H1 (cell line): ENCODE measurements around the gene SGCG. TPM values are rescaled to one million over a fixed set of nuclear protein-coding genes. Genes with fewer than 3 reads are reported as not detected.

Experiments
- CTCF ChIA-PET: fragments of 300-600 bp; sonication (Branson Sonifier 250); formaldehyde crosslinking; loops from one replicate; lab custom pipeline; 2021; ENCODE audit not compliant: partially characterized antibody; lab: Charles Lee
- POLR2A ChIA-PET: fragments of 300-600 bp; sonication (Branson Sonifier 250); formaldehyde crosslinking; loops from one replicate; lab custom pipeline; 2021; ENCODE audit warnings: inconsistent platforms; ENCODE audit not compliant: partially characterized antibody; lab: Charles Lee
- DNase-seq, 2 experiments: peaks; one replicate each; pipeline versions ENCODE4 v3.0.0 to v3.0.0-alpha.2; 2010 to 2022; ENCODE audit warnings: low spot score in 2 of 2, low read depth in 1 of 2, mixed read lengths in 1 of 2
- FAIRE-seq: peaks from 2 replicates; lab custom pipeline; 2011; peaks lifted over from hg19 to GRCh38; lab: Jason Lieb, UNC
- H2AFZ ChIP-seq: 2 replicates; pipeline ENCODE4 v1.8.1; 2012; ENCODE audit warnings: low read length, inconsistent platforms
- H2AK5ac ChIP-seq: 2 replicates; pipeline ENCODE4 v1.6.1; 2013; ENCODE audit warnings: low read depth, low read length
- H2BK120ac ChIP-seq: replicated peaks from 2 replicates; pipeline ENCODE3; 2013; ENCODE audit warnings: low read depth, low read length, inconsistent platforms
- H2BK12ac ChIP-seq: 2 replicates; pipeline ENCODE4 v1.6.1; 2013; ENCODE audit warnings: low read depth, low read length
- H2BK15ac ChIP-seq: 2 replicates; pipeline ENCODE4 v1.6.1; 2013; ENCODE audit warnings: low read length
- H2BK20ac ChIP-seq: 2 replicates; pipeline ENCODE4 v1.6.1; 2013; ENCODE audit warnings: low read length
- H2BK5ac ChIP-seq: 2 replicates; pipeline ENCODE4 v1.6.1; 2013; ENCODE audit warnings: low read depth, low read length
- H3K14ac ChIP-seq: 2 replicates; pipeline ENCODE4 v1.6.1; 2013; ENCODE audit warnings: inconsistent platforms; ENCODE audit not compliant: insufficient read length
- H3K18ac ChIP-seq: 2 replicates; pipeline ENCODE4 v1.6.1; 2013; ENCODE audit warnings: low read length; ENCODE audit errors: extremely low read depth
- H3K23ac ChIP-seq: 2 replicates; pipeline ENCODE4 v1.6.1; 2013; ENCODE audit warnings: inconsistent platforms; ENCODE audit not compliant: insufficient read length
- H3K23me2 ChIP-seq: 2 replicates; pipeline ENCODE4 v1.6.1; 2013; ENCODE audit warnings: low read depth, low read length
- H3K27ac ChIP-seq: 2 replicates; pipeline ENCODE4 v1.6.1; 2011; ENCODE audit warnings: low read depth, low read length, inconsistent platforms
- H3K27me3 ChIP-seq, 4 experiments: replicated peaks in 1 of 4; 1 replicate in 1 of 4; 2 replicates in 3 of 4; pipeline versions ENCODE4 v1.6.1 to v1.8.1; 2011 to 2013; ENCODE audit warnings: low read length in 3 of 4, mild to moderate bottlenecking in 3 of 4, inconsistent platforms in 2 of 4, mixed read lengths in 2 of 4, moderate library complexity in 1 of 4; ENCODE audit not compliant: control insufficient read depth in 3 of 4, insufficient read depth in 3 of 4; ENCODE audit errors: extremely low read depth in 1 of 4
- H3K36me3 ChIP-seq, 4 experiments: 2 replicates each; pipeline versions ENCODE4 v1.6.1 to v1.8.1; 2011 to 2013; ENCODE audit warnings: mild to moderate bottlenecking in 4 of 4, low read length in 3 of 4, moderate library complexity in 2 of 4, control low read depth in 1 of 4, inconsistent platforms in 1 of 4; ENCODE audit not compliant: insufficient read depth in 4 of 4, control insufficient read depth in 2 of 4
- H3K4ac ChIP-seq: replicated peaks from 2 replicates; pipeline ENCODE3; 2013; ENCODE audit warnings: low read length, low read depth, mixed read lengths, inconsistent platforms; ENCODE audit not compliant: insufficient read length
- H3K4me1 ChIP-seq, 4 experiments: replicated peaks in 1 of 4; 1 replicate in 1 of 4; 2 replicates in 3 of 4; pipeline versions ENCODE4 v1.6.1 to v1.8.1; 2011 to 2013; ENCODE audit warnings: low read length in 3 of 4, inconsistent platforms in 2 of 4, mixed read lengths in 1 of 4; ENCODE audit not compliant: insufficient read depth in 4 of 4, control insufficient read depth in 3 of 4
- H3K4me2 ChIP-seq, 2 experiments: 2 replicates each; pipeline versions ENCODE4 v1.6.1 to v1.8.1; 2011 to 2013; ENCODE audit warnings: low read depth in 2 of 2, low read length in 2 of 2, control low read depth in 1 of 2, inconsistent platforms in 1 of 2, mild to moderate bottlenecking in 1 of 2; ENCODE audit not compliant: insufficient read depth in 1 of 2
- H3K4me3 ChIP-seq, 4 experiments: fragments of 200-600, 300-600 bp in 1 of 4; sonication (generic), shearing (Covaris generic), sonication (Bioruptor Twin) in 1 of 4; 2 replicates each; pipeline versions ENCODE4 v1.5.1 to v1.8.1; 2011 to 2016; ENCODE audit warnings: low read length in 4 of 4, low read depth in 3 of 4, control low read depth in 2 of 4, inconsistent platforms in 2 of 4, mild to moderate bottlenecking in 2 of 4, mixed read lengths in 1 of 4, moderate library complexity in 1 of 4; ENCODE audit not compliant: insufficient read depth in 2 of 4; ENCODE audit errors: extremely low read depth in 1 of 4
- H3K56ac ChIP-seq: replicated peaks from 2 replicates; pipeline ENCODE3; 2013; ENCODE audit warnings: low read depth, mild to moderate bottlenecking, mixed read lengths, low read length, inconsistent platforms; ENCODE audit not compliant: insufficient read length
- H3K79me1 ChIP-seq: 2 replicates; pipeline ENCODE4 v1.6.1; 2013; ENCODE audit warnings: low read depth, low read length, control low read depth
- H3K79me2 ChIP-seq, 2 experiments: 2 replicates each; pipeline versions ENCODE4 v1.6.1 to v1.8.1; 2012 to 2013; ENCODE audit warnings: low read length in 2 of 2, mild to moderate bottlenecking in 2 of 2, inconsistent platforms in 1 of 2; ENCODE audit not compliant: insufficient read depth in 2 of 2, control insufficient read depth in 1 of 2
- H3K9ac ChIP-seq, 4 experiments: replicated peaks in 1 of 4; 1 replicate in 1 of 4; 2 replicates in 3 of 4; pipeline versions ENCODE4 v1.6.1 to v1.8.1; 2011 to 2013; ENCODE audit warnings: low read depth in 3 of 4, low read length in 3 of 4, control low read depth in 2 of 4, mild to moderate bottlenecking in 2 of 4, moderate library complexity in 2 of 4, inconsistent platforms in 1 of 4; ENCODE audit errors: extremely low read depth in 1 of 4
- H3K9me3 ChIP-seq, 2 experiments: 2 replicates each; pipeline versions ENCODE4 v1.6.1 to v1.8.1; 2012 to 2013; ENCODE audit warnings: mild to moderate bottlenecking in 2 of 2, moderate library complexity in 2 of 2, control low read depth in 1 of 2, inconsistent platforms in 1 of 2, low read depth in 1 of 2, low read length in 1 of 2, mixed read lengths in 1 of 2; ENCODE audit not compliant: insufficient read depth in 2 of 2
- H4K20me1 ChIP-seq, 2 experiments: replicated peaks in 1 of 2; 2 replicates each; pipeline versions ENCODE3 to v1.8.1; 2011 to 2013; ENCODE audit warnings: inconsistent platforms in 2 of 2, low read length in 2 of 2, mild to moderate bottlenecking in 1 of 2; ENCODE audit not compliant: insufficient read depth in 2 of 2, control insufficient read depth in 1 of 2
- H4K5ac ChIP-seq: 2 replicates; pipeline ENCODE4 v1.6.1; 2013; ENCODE audit warnings: low read length, low read depth, mixed read lengths, inconsistent platforms; ENCODE audit not compliant: insufficient read length
- H4K8ac ChIP-seq: 2 replicates; pipeline ENCODE4 v1.8.0; 2013; ENCODE audit warnings: mild to moderate bottlenecking, moderate library complexity, low read length, inconsistent platforms; ENCODE audit not compliant: insufficient read depth; ENCODE audit errors: extremely low read depth
- H4K91ac ChIP-seq: replicated peaks from 2 replicates; pipeline ENCODE3; 2013; ENCODE audit warnings: low read length, mixed read lengths, inconsistent platforms; ENCODE audit not compliant: insufficient read length
- CEBPB ChIP-seq: IDR thresholded peaks from 2 replicates; pipeline ENCODE4 v1.6.1; 2012; ENCODE audit warnings: low read depth, low read length
- RBBP5 ChIP-seq: IDR thresholded peaks from 2 replicates; pipeline ENCODE4 v1.7.1; 2012; ENCODE audit warnings: low read depth, mild to moderate bottlenecking, inconsistent platforms, low read length, moderate library complexity, borderline replicate concordance
- RXRA ChIP-seq: IDR thresholded peaks from 2 replicates; pipeline ENCODE4 v1.6.1; 2011; ENCODE audit warnings: low read depth, mild to moderate bottlenecking, low read length, moderate library complexity; ENCODE audit not compliant: insufficient read depth
- SIRT6 ChIP-seq: IDR thresholded peaks from one replicate; pipeline ENCODE4 v1.7.1; 2012; ENCODE audit warnings: low read length, inconsistent platforms
- SUZ12 ChIP-seq: fragments of 200-600 bp; sonication (generic); IDR thresholded peaks from 2 replicates; pipeline ENCODE4 v1.6.1; 2012; ENCODE audit warnings: mild to moderate bottlenecking, inconsistent platforms, low read length, moderate library complexity, mixed read lengths
- YY1 ChIP-seq: IDR thresholded peaks from 2 replicates; pipeline ENCODE4 v1.6.1; 2011; ENCODE audit warnings: low read depth, mild to moderate bottlenecking, low read length
- WGBS, 2 experiments: shearing (Covaris generic) in 1 of 2; methylation state at CpG; one replicate each; pipeline versions ENCODE4 v1.1.6 to v1.1.7; 2013 to 2015; ENCODE audit warnings: low lambda C conversion rate in 2 of 2, mixed read lengths in 2 of 2, inconsistent platforms in 1 of 2, low coverage in 1 of 2, missing lambda C conversion rate in 1 of 2; ENCODE audit not compliant: insufficient replicate concordance in 2 of 2, insufficient coverage in 1 of 2, insufficient read length in 1 of 2; ENCODE audit errors: extremely low coverage in 1 of 2, missing lambda C conversion rate in 1 of 2; 5-methylcytosine and 5-hydroxymethylcytosine counted together
- polyA plus RNA-seq, 7 experiments: library from polyadenylated mRNA; depleted of rRNA in 3 of 7; stranded (reverse) in 5 of 7; unstranded in 2 of 7; fragments of >200 nt in 5 of 7; fragments of 200-250 nt in 2 of 7; gene quantifications; 1 replicate in 5 of 7; 2 replicates in 1 of 7; 4 replicates in 1 of 7; pipeline versions ENCODE4 v1.2.1 to v1.2.3, GENCODE V29; 2011 to 2013; ENCODE audit warnings: missing spikeins in 2 of 7, mixed read lengths in 2 of 7
- total RNA-seq: library from RNA; stranded (reverse); fragmentation: NEBNext Ultra II Directional; extraction: Animal tissue kit (Norgen Biotek cat#: 25700); gene quantifications from 2 replicates; pipeline ENCODE4 v1.2.1, GENCODE V29; 2021

The SGCG gene
- total and polyA plus RNA-seq, 2 of the 8 experiments (the other 6 are each of a cell fraction or from before 2014, with no cell fraction given): 0.05 TPM; not detected in 1

- Histone ChIP-seq H3K27ac (no peak overlapping the region), H3K23ac (no peak overlapping the region), H4K91ac (no peak overlapping the region), H3K79me2 (no peaks in the 10 kb centered on the region), H3K4me3 (no peak overlapping the region), H4K5ac (no peak overlapping the region), H3K9me3 (no peaks in the 10 kb centered on the region), H3K14ac (no peak overlapping the region), H2BK15ac (no peak overlapping the region), H2BK20ac (no peak overlapping the region), H3K4me2 (no peak overlapping the region), H4K20me1 (no peaks in the 10 kb centered on the region), H2BK120ac (no peak overlapping the region), H3K9ac (no peak overlapping the region), H2BK5ac (no peak overlapping the region), H3K18ac (no peak overlapping the region), H3K79me1 (no peaks in the 10 kb centered on the region), H3K23me2 (peaks cover 15% of the 10 kb centered on the region), H3K56ac (no peak overlapping the region), H3K4me1 (no peaks in the 10 kb centered on the region), H2BK12ac (no peak overlapping the region), H3K36me3 (no peaks in the 10 kb centered on the region), H2AFZ (no peak overlapping the region), H4K8ac (no peak overlapping the region), H3K4ac (no peak overlapping the region), H2AK5ac (no peak overlapping the region), H3K27me3 (peaks cover 3 to 17% (median 9%) of the 10 kb centered on the region in 4 experiments)
- CTCF ChIA-PET: interaction anchor here (0.9 to 1.7 kb wide), 3 partner anchors 8 to 355 kb away, joined by 3 to 6 read pairs (median 3); no protein-coding TSS in a partner anchor
- DNase-seq (no peak), FAIRE-seq (no peak)
- TF ChIP-seq RXRA (no peak), CEBPB (no peak), RBBP5 (no peak), SIRT6 (no peak), SUZ12 (no peak), YY1 (no peak)
- WGBS, 2 experiments: 95% methylated on average over 7 of the region's 7 CpGs; no CpG with 5 or more reads in 1 of the 2 experiments
- POLR2A ChIA-PET: no interaction called here
Measured at GRCh38 chr13:23157781-23158180, 23.0 kb upstream of the SGCG start.
